Trophoblast cell (in vitro differentiated cells and primary cell): ENCODE results near the gene HYKK.

Source experiments
- DNase-seq, 2 donors: peaks; one replicate each; pipeline ENCODE4 v3.0.0-alpha.2; 2016
- H2AFZ ChIP-seq: 2 replicates; pipeline ENCODE4 v1.6.1; 2013; ENCODE audit warnings: low read length, moderate library complexity, mild to moderate bottlenecking; ENCODE audit not compliant: insufficient read depth, poor library complexity
- H2AK5ac ChIP-seq: 2 replicates; pipeline ENCODE4 v1.6.1; 2013; ENCODE audit warnings: mild to moderate bottlenecking, low read length
- H2BK120ac ChIP-seq: 2 replicates; pipeline ENCODE4 v1.6.1; 2013; ENCODE audit warnings: low read length, mild to moderate bottlenecking, moderate library complexity; ENCODE audit not compliant: insufficient read depth, poor library complexity
- H2BK12ac ChIP-seq: 2 replicates; pipeline ENCODE4 v1.6.1; 2013; ENCODE audit warnings: mild to moderate bottlenecking, low read length, moderate library complexity
- H2BK5ac ChIP-seq: 2 replicates; pipeline ENCODE4 v1.6.1; 2013; ENCODE audit warnings: low read length, low read depth, moderate library complexity, mild to moderate bottlenecking; ENCODE audit not compliant: poor library complexity
- H3K14ac ChIP-seq: 2 replicates; pipeline ENCODE4 v1.6.1; 2013; ENCODE audit warnings: mild to moderate bottlenecking, low read length
- H3K18ac ChIP-seq: 2 replicates; pipeline ENCODE4 v1.6.1; 2013; ENCODE audit warnings: mild to moderate bottlenecking, low read length
- H3K23ac ChIP-seq: 2 replicates; pipeline ENCODE4 v1.6.1; 2013; ENCODE audit warnings: low read length
- H3K27ac ChIP-seq: 2 replicates; pipeline ENCODE4 v1.5.1; 2013; ENCODE audit warnings: low read depth, mild to moderate bottlenecking, inconsistent platforms, low read length, moderate library complexity
- H3K27me3 ChIP-seq: 2 replicates; pipeline ENCODE4 v1.6.1; 2013; ENCODE audit warnings: inconsistent platforms, mild to moderate bottlenecking, low read length, moderate library complexity; ENCODE audit not compliant: insufficient read depth
- H3K36me3 ChIP-seq, 2 experiments: 1 replicate in 1 of 2; 2 replicates in 1 of 2; pipeline ENCODE4 v1.6.1; 2013; ENCODE audit warnings: low read length in 2 of 2, mild to moderate bottlenecking in 2 of 2, moderate library complexity in 1 of 2; ENCODE audit not compliant: insufficient read depth in 2 of 2, control insufficient read depth in 1 of 2
- H3K4ac ChIP-seq: 2 replicates; pipeline ENCODE4 v1.6.1; 2013; ENCODE audit warnings: low read depth, mild to moderate bottlenecking, low read length, moderate library complexity
- H3K4me1 ChIP-seq, 2 experiments: 1 replicate in 1 of 2; 2 replicates in 1 of 2; pipeline ENCODE4 v1.6.1; 2013; ENCODE audit warnings: low read length in 2 of 2, mild to moderate bottlenecking in 2 of 2, moderate library complexity in 1 of 2; ENCODE audit not compliant: insufficient read depth in 2 of 2, control insufficient read depth in 1 of 2
- H3K4me2 ChIP-seq: 2 replicates; pipeline ENCODE4 v1.6.1; 2013; ENCODE audit warnings: inconsistent platforms, mild to moderate bottlenecking, low read length, moderate library complexity
- H3K4me3 ChIP-seq: 2 replicates; pipeline ENCODE4 v1.5.1; 2013; ENCODE audit warnings: mild to moderate bottlenecking, low read depth, low read length, inconsistent platforms
- H3K79me1 ChIP-seq: one replicate; pipeline ENCODE4 v1.6.1; 2013; ENCODE audit warnings: low read length
- H3K79me2 ChIP-seq: 2 replicates; pipeline ENCODE4 v1.6.1; 2013; ENCODE audit warnings: low read length, mild to moderate bottlenecking; ENCODE audit not compliant: control insufficient read depth, insufficient read depth, poor library complexity
- H3K9ac ChIP-seq: 2 replicates; pipeline ENCODE4 v1.6.1; 2013; ENCODE audit warnings: mild to moderate bottlenecking, low read length
- H3K9me3 ChIP-seq: 2 replicates; pipeline ENCODE4 v1.6.1; 2013; ENCODE audit warnings: low read depth, mild to moderate bottlenecking, control low read depth, inconsistent platforms, low read length; ENCODE audit not compliant: insufficient read depth
- H4K12ac ChIP-seq: 2 replicates; pipeline ENCODE4 v1.6.1; 2013; ENCODE audit warnings: low read depth, mild to moderate bottlenecking, low read length, moderate library complexity
- H4K8ac ChIP-seq: 2 replicates; pipeline ENCODE4 v1.6.1; 2013; ENCODE audit warnings: low read depth, mild to moderate bottlenecking, low read length, moderate library complexity
- H4K91ac ChIP-seq: one replicate; pipeline ENCODE4 v1.6.1; 2013; ENCODE audit warnings: low read depth, mild to moderate bottlenecking, low read length, moderate library complexity
- WGBS: extraction: QIAGEN DNeasy Blood & Tissue Kit; methylation state at CpG from one replicate; pipeline ENCODE4 v1.1.7; 2013; ENCODE audit warnings: missing lambda C conversion rate; ENCODE audit not compliant: insufficient read length, insufficient coverage; ENCODE audit errors: extremely low coverage; 5-methylcytosine and 5-hydroxymethylcytosine counted together

Gene HYKK

GRCh38 chr15:78477295-78477694 lies 30.1 kb upstream of the HYKK start:
- no peaks in the 10 kb centered on the region for H3K27me3 ChIP-seq
- H3K36me3 ChIP-seq = peaks cover 29 to 30% of the 10 kb centered on the region in 2 experiments
- H3K4me3 ChIP-seq = no peak overlapping the region
- no peak overlapping the region for H3K14ac ChIP-seq
- no peak overlapping the region for H4K91ac ChIP-seq
- no peak overlapping the region for H2BK5ac ChIP-seq
- no peak overlapping the region for H3K4me2 ChIP-seq
- H2AK5ac ChIP-seq = no peak overlapping the region
- no peaks in the 10 kb centered on the region for H3K79me2 ChIP-seq
- no peaks in the 10 kb centered on the region for H3K4me1 ChIP-seq
- H4K8ac ChIP-seq = no peak overlapping the region
- no peak overlapping the region for H3K18ac ChIP-seq
- H3K79me1 ChIP-seq = no peaks in the 10 kb centered on the region
- no peak overlapping the region for H3K23ac ChIP-seq
- no CpG with 5 or more reads among the region's 5 CpGs for WGBS
- no peak overlapping the region for H3K27ac ChIP-seq
- H4K12ac ChIP-seq = no peak overlapping the region
- no peaks in the 10 kb centered on the region for H3K9me3 ChIP-seq
- no peak overlapping the region for H3K4ac ChIP-seq
- H2BK120ac ChIP-seq = no peak overlapping the region
- no peak overlapping the region for H2AFZ ChIP-seq
- no peak overlapping the region for H2BK12ac ChIP-seq
- no peak overlapping the region for H3K9ac ChIP-seq
- DNase-seq = no peak

- H4K91ac ChIP-seq = no peak overlapping the region
- no peak overlapping the region for H3K27ac ChIP-seq
- H3K9ac ChIP-seq = no peak overlapping the region
- no peak overlapping the region for H3K4me3 ChIP-seq
- H3K18ac ChIP-seq = no peak overlapping the region
- no peak for DNase-seq
- no peaks in the 10 kb centered on the region for H3K9me3 ChIP-seq
- H2BK5ac ChIP-seq = no peak overlapping the region
- no peak overlapping the region for H3K23ac ChIP-seq
- no peak overlapping the region for H2BK120ac ChIP-seq
- H3K4me1 ChIP-seq = no peaks in the 10 kb centered on the region
- no peak overlapping the region for H3K4ac ChIP-seq
- no peaks in the 10 kb centered on the region for H3K79me2 ChIP-seq
- no peak overlapping the region for H3K14ac ChIP-seq
- H3K79me1 ChIP-seq = no peaks in the 10 kb centered on the region
- WGBS = no CpG with 5 or more reads among the region's 3 CpGs
- no peak overlapping the region for H3K4me2 ChIP-seq
- no peak overlapping the region for H2AK5ac ChIP-seq
- no peak overlapping the region for H4K12ac ChIP-seq
- H4K8ac ChIP-seq = no peak overlapping the region
- H3K36me3 ChIP-seq = peaks cover 32 to 36% of the 10 kb centered on the region in 2 experiments
- H3K27me3 ChIP-seq = no peaks in the 10 kb centered on the region
- H2AFZ ChIP-seq = no peak overlapping the region
- H2BK12ac ChIP-seq = no peak overlapping the region
Observed at GRCh38 chr15:78479650-78480049, 27.7 kb upstream of the HYKK start.

- Histone ChIP-seq H3K36me3 (peaks cover 35 to 44% of the 10 kb centered on the region in 2 experiments), H2BK5ac (no peak overlapping the region), H4K12ac (no peak overlapping the region), H3K4ac (no peak overlapping the region), H3K18ac (no peak overlapping the region), H3K27me3 (no peaks in the 10 kb centered on the region), H4K91ac (no peak overlapping the region), H2BK120ac (no peak overlapping the region), H3K9me3 (no peaks in the 10 kb centered on the region), H3K4me2 (no peak overlapping the region), H3K27ac (no peak overlapping the region), H2AK5ac (no peak overlapping the region), H3K9ac (no peak overlapping the region), H3K79me2 (no peaks in the 10 kb centered on the region), H3K4me1 (no peaks in the 10 kb centered on the region), H2BK12ac (no peak overlapping the region), H3K4me3 (no peak overlapping the region), H3K23ac (no peak overlapping the region), H2AFZ (no peak overlapping the region), H3K79me1 (no peaks in the 10 kb centered on the region), H4K8ac (no peak overlapping the region), H3K14ac (no peak overlapping the region)
- WGBS = no CpG with 5 or more reads among the region's 7 CpGs
- no peak for DNase-seq
Observed at GRCh38 chr15:78481917-78482316, 25.5 kb upstream of the HYKK start.

DNA sequence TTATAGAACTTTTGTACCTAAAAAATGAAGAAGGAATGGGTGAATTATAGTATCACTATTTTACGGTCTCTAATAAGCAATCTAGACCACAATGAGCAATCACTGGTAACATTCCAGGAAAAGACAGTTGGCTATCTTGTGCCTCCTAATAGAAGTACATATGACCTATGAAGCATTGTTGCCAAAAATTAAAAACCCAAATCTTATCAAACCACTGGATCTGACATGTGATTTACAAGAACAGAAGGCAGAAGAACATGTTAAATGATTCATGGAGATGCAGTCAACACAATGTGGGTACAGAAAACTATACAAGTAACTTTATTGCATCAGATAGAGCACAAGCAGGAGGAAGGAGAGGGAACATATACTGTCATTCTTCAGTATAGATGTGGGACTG lies 14.5 kb upstream of the HYKK start:
- H4K12ac ChIP-seq = no peak overlapping the region
- no peak overlapping the region for H3K4me3 ChIP-seq
- H3K23ac ChIP-seq = no peak overlapping the region
- H3K27me3 ChIP-seq = no peaks in the 10 kb centered on the region
- H2BK120ac ChIP-seq = no peak overlapping the region
- no peak for DNase-seq
- no peak overlapping the region for H3K27ac ChIP-seq
- no peaks in the 10 kb centered on the region for H3K79me1 ChIP-seq
- H3K36me3 ChIP-seq = peaks cover 22 to 30% of the 10 kb centered on the region in 2 experiments
- H3K14ac ChIP-seq = no peak overlapping the region
- H3K4ac ChIP-seq = no peak overlapping the region
- no peaks in the 10 kb centered on the region for H3K9me3 ChIP-seq
- H3K79me2 ChIP-seq = no peaks in the 10 kb centered on the region
- no peaks in the 10 kb centered on the region for H3K4me1 ChIP-seq
- no peak overlapping the region for H3K9ac ChIP-seq
- H4K8ac ChIP-seq = no peak overlapping the region
- H2AK5ac ChIP-seq = no peak overlapping the region
- H3K4me2 ChIP-seq = no peak overlapping the region
- H3K18ac ChIP-seq = no peak overlapping the region
- no peak overlapping the region for H2AFZ ChIP-seq
- no peak overlapping the region for H2BK12ac ChIP-seq
- H4K91ac ChIP-seq = no peak overlapping the region
- H2BK5ac ChIP-seq = no peak overlapping the region
- no CpG with 5 or more reads among the region's 1 CpG for WGBS
